RWPE1 (cell line): ENCODE data around the gene AGAP1.

Experiments used
- CTCF ChIA-PET: fragments of 350-600 bp; sonication (Branson Sonifier 250); formaldehyde crosslinking; extraction: SDS; loops from one replicate; lab custom pipeline; 2021; lab: Yijun Ruan, JAX
- POLR2A ChIA-PET: fragments of 400-600 bp; formaldehyde crosslinking; extraction: SDS; loops from one replicate; lab custom pipeline; 2020; ENCODE audit warnings: antibody characterized with exemption; ENCODE audit not compliant: low non-redundant PET; lab: Yijun Ruan, JAX
- DNase-seq: peaks from one replicate; pipeline ENCODE4 v3.0.0; 2012; ENCODE audit warnings: low spot score
- H3K27ac ChIP-seq: fragments of 450-650 bp; 2 replicates; pipeline ENCODE4 v1.5.1; 2017
- TF ChIP-seq, protein P1 (sequence below): fragments of 450-650 bp; conservative IDR thresholded peaks from 2 replicates; pipeline ENCODE4 v1.5.1; 2017; ENCODE audit warnings: low read depth, mild to moderate bottlenecking

AGAP1 gene

GRCh38 chr2:235498946-235499812 is 5.3 kb downstream of the AGAP1 start:
- ChIA-PET POLR2A (no interaction called here), CTCF (interaction anchor here (1.3 kb wide), 1 partner anchor 364 kb away, joined by 3 read pairs; no protein-coding TSS in a partner anchor)
- TF ChIP-seq, protein P1, sequence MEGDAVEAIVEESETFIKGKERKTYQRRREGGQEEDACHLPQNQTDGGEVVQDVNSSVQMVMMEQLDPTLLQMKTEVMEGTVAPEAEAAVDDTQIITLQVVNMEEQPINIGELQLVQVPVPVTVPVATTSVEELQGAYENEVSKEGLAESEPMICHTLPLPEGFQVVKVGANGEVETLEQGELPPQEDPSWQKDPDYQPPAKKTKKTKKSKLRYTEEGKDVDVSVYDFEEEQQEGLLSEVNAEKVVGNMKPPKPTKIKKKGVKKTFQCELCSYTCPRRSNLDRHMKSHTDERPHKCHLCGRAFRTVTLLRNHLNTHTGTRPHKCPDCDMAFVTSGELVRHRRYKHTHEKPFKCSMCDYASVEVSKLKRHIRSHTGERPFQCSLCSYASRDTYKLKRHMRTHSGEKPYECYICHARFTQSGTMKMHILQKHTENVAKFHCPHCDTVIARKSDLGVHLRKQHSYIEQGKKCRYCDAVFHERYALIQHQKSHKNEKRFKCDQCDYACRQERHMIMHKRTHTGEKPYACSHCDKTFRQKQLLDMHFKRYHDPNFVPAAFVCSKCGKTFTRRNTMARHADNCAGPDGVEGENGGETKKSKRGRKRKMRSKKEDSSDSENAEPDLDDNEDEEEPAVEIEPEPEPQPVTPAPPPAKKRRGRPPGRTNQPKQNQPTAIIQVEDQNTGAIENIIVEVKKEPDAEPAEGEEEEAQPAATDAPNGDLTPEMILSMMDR: no peak
- H3K27ac ChIP-seq: no peak overlapping the region
- no peak for DNase-seq

DNA sequence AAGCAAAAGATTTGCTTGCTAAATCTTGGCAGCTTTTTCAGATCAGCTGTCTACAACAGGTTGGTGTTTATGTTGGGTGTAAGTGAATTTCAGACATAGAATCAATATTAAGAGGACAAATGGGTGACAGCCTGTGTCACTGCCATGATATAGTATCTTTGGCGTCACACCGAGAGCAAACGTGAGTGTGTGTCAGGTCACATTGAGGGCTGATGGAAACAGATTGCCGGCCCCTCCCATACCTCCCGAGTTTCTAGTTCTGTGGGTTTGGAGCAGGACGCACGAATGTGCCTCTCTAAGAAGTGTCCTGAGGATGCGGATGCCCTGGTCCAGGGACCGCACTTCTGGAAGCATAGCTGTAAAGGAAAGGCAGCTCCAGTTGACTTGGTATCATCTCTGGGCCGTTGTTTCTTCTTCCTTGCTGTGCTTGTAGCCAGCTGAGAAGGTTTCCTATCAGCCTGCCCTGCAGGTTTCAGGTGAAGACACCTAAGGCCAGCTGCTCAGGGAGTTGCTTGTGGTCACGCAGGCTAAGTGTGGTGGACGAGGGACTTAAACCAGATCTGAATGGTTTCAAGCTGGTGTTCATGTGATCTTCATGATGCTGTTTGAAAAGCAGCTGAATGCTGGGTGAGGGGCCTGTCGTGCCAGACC is 6.4 kb downstream of the AGAP1 start:
- TF ChIP-seq, protein P1: no peak
- ChIA-PET CTCF (interaction anchor here (1.3 kb wide), 1 partner anchor 365 kb away, joined by 3 read pairs; no protein-coding TSS in a partner anchor), POLR2A (interaction anchor here (0.6 kb wide), 1 partner anchor 13 kb away, joined by 3 read pairs; no protein-coding TSS in a partner anchor)
- no peak for DNase-seq
- peak overlapping the region; percentile 48; the same call in 1 of the 2 replicates for H3K27ac ChIP-seq

GRCh38 chr2:235500761-235501672 is 7.2 kb downstream of the AGAP1 start:
- TF ChIP-seq, protein P1: no peak
- ChIA-PET CTCF (interaction anchor here (0.5 to 0.6 kb wide), 2 partner anchors 17 to 367 kb away, joined by 3 read pairs; no protein-coding TSS in a partner anchor), POLR2A (no interaction called here)
- peak; percentile 71 for DNase-seq
- peak overlapping the region; percentile 48; the same call in 1 of the 2 replicates for H3K27ac ChIP-seq

DNA sequence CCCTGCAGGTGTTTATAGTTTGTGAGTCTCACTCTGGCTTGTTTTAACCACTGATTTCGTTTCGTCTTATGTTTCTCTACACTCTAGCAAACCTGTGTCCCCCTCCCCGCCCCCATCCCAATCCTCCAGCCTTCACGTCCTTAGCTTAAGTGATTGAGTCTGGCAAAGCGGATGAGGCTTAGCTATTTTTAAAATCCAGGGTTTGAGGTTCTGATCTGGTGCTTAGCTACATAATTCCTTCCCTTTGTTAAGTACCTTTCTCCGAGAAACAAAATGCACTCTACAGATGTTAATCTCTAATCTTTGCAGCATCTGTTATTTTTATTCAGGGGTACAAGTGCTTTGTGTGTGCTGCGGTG is 7.8 kb downstream of the AGAP1 start:
- peak overlapping the region; percentile 5; the same call in 1 of the 2 replicates for H3K27ac ChIP-seq
- no peak for DNase-seq
- TF ChIP-seq, protein P1: no peak
- POLR2A ChIA-PET: no interaction called here
- CTCF ChIA-PET: interaction anchor here (0.5 kb wide), 2 partner anchors 38 to 368 kb away, joined by 3 read pairs; no protein-coding TSS in a partner anchor

DNA sequence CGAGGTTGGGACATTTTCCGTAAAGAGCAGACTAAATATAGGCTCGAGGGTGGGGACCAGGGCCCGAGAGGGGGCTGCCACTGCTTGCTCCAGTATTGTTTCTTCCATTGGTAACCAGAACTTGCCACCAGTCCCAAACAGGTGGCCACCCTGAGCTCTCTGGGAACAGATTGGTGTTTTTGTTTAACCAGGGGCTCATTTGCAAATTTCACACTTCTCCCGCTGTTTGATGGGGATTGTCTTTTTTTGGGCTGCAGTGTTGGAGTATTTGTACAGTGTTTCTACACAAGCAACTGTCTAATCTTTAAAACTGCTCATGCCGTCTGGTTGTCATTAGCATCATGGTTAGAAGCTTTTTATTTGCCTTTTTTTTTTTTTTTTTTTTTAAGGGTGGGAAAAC is 8.5 kb downstream of the AGAP1 start:
- ChIA-PET POLR2A (no interaction called here), CTCF (interaction anchor here (0.5 to 0.8 kb wide), 3 partner anchors 39 to 1105 kb away, joined by 3 to 6 read pairs (median 5); no protein-coding TSS in a partner anchor)
- H3K27ac ChIP-seq: peak overlapping the region; percentile 5; the same call in 1 of the 2 replicates
- TF ChIP-seq, protein P1: no peak
- no peak for DNase-seq
